Esophagus squamous epithelium (tissue), 5 donors: Measurements from ENCODE around the gene HOGA1. TPM values are rescaled to one million over a fixed set of nuclear protein-coding genes. Genes with fewer than 3 reads are reported as not detected.

Experiments used
- DNase-seq: peaks from one replicate; lab custom pipeline; 2025; lab: John Stamatoyannopoulos, UW
- H3K27ac ChIP-seq, 4 donors: fragments of 200-600 bp; sonication (generic); one replicate each; pipeline ENCODE4 v1.5.1; 2016 to 2019; ENCODE audit warnings: mild to moderate bottlenecking in 1 of 4
- H3K27me3 ChIP-seq, 4 donors: fragments of 200-600 bp; sonication (generic); 1 replicate in 3 of 4; 2 replicates in 1 of 4; pipeline versions ENCODE4 v1.5.1 to v1.6.0; 2017 to 2021; ENCODE audit warnings: antibody characterized with exemption in 1 of 4
- H3K36me3 ChIP-seq, 3 donors: fragments of 200-600 bp; sonication (generic); one replicate each; pipeline ENCODE4 v1.5.1; 2016 to 2019
- H3K4me1 ChIP-seq, 3 donors: fragments of 200-600 bp; sonication (generic); one replicate each; pipeline ENCODE4 v1.5.1; 2017 to 2019
- H3K4me3 ChIP-seq, 4 donors: fragments of 200-600 bp; sonication (generic); 1 replicate in 3 of 4; 2 replicates in 1 of 4; pipeline ENCODE4 v1.5.1; 2016 to 2019; ENCODE audit warnings: mild to moderate bottlenecking in 2 of 4, moderate library complexity in 1 of 4
- H3K9me3 ChIP-seq, 3 donors: fragments of 200-600 bp; sonication (generic); one replicate each; pipeline ENCODE4 v1.5.1; 2016 to 2019
- POLR2A ChIP-seq, 4 donors: fragments of 450-650 bp; IDR thresholded peaks; one replicate each; pipeline ENCODE4 v1.6.1; 2017; ENCODE audit warnings: antibody characterized with exemption in 4 of 4, mild to moderate bottlenecking in 4 of 4, moderate library complexity in 3 of 4
- WGBS, 2 donors: methylation state at CpG; one replicate each; pipeline ENCODE4 v1.1.5; 2018; 5-methylcytosine and 5-hydroxymethylcytosine counted together
- intact Hi-C: fragments of 100-400 bp; cut with DNase I; formaldehyde crosslinking; loops from one replicate; pipeline ENCODE4 v1.15.0; 2022
- total RNA-seq, 4 donors: library from RNA; depleted of rRNA; stranded (reverse); fragments of >200 nt; gene quantifications; one replicate each; pipeline ENCODE4 v1.1.0, GENCODE V29; 2016
- TF ChIP-seq, protein P1 (sequence below), 6 experiments: fragments of 450-650 bp in 4 of 6; fragments of 200-600 bp in 2 of 6; sonication (generic) in 2 of 6; IDR thresholded peaks; one replicate each; pipeline ENCODE4 v1.5.1; 2016 to 2019; ENCODE audit warnings: antibody characterized with exemption in 6 of 6, mild to moderate bottlenecking in 4 of 6, moderate library complexity in 4 of 6
- donor health status: DM: yes; HTN: yes; CAD: no.

The HOGA1 gene
- 1 to 10 TPM in 3 of 4 donors, under 1 TPM in 1; 0.62 to 1.1 (median 1.1) TPM for total RNA-seq

DNA sequence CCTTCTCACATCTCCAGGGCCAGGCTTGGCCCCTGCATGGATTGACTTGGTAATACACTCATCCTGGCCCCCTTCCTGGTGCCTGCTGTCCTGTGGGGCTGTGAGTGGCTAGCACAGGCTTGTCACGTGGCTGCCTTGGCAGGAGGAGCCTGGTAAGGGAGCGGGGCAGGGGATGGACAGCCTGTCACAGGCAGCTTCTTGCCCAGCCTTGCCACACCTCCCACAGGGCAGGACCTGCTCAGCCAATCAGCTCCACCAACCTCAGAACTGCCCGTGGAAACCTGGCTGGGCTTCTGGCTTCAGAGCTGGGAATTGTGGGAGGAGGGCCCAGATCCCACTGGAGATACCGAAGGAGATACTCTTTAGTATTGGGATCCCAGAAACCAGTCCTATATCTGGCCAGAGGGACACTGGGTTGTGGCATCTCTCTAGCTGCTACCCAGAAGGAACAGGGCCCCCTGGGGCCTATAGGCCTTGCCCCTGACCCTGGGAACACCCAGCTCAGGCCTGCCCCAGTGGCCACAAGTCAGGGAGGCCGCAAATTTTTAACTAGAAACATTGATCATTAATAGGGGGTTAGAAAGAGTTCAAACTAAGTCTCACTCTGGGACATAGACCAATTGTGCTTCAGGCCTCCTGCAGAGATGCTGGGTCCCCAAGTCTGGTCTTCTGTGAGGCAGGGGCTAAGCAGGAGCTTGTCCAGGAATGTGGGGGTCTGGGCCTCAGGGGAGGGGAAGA, at the start of gene HOGA1:
HOGA1 (plus strand) TSS at position 330 of the 738 bp plus-strand sequence; CDS start at position 645, 315 bp downstream.
- Histone ChIP-seq H3K9me3 (no peaks in the 10 kb centered on the region), H3K4me3 (no peak within 1 kb of the TSS), H3K27me3 (no peaks in the 10 kb centered on the region), H3K36me3 (no peaks in the 10 kb centered on the region), H3K27ac (peak within 1 kb of the TSS in 2 of 4 donors; percentile 29 to 57), H3K4me1 (peaks cover 0 to 21% (median 9%) of the 10 kb centered on the region in 3 donors)
- DNase-seq, result no peak
- WGBS, 2 donors, result 60 to 73% methylated on average over 1 to 3 of the region's 5 CpGs
- TF ChIP-seq, protein P1, sequence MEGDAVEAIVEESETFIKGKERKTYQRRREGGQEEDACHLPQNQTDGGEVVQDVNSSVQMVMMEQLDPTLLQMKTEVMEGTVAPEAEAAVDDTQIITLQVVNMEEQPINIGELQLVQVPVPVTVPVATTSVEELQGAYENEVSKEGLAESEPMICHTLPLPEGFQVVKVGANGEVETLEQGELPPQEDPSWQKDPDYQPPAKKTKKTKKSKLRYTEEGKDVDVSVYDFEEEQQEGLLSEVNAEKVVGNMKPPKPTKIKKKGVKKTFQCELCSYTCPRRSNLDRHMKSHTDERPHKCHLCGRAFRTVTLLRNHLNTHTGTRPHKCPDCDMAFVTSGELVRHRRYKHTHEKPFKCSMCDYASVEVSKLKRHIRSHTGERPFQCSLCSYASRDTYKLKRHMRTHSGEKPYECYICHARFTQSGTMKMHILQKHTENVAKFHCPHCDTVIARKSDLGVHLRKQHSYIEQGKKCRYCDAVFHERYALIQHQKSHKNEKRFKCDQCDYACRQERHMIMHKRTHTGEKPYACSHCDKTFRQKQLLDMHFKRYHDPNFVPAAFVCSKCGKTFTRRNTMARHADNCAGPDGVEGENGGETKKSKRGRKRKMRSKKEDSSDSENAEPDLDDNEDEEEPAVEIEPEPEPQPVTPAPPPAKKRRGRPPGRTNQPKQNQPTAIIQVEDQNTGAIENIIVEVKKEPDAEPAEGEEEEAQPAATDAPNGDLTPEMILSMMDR (IDR thresholded peaks at IDR 0.05), result no peak
- TF ChIP-seq POLR2A (IDR thresholded peaks at IDR 0.05), result no peak
- intact Hi-C loops, result no loop called here

DNA sequence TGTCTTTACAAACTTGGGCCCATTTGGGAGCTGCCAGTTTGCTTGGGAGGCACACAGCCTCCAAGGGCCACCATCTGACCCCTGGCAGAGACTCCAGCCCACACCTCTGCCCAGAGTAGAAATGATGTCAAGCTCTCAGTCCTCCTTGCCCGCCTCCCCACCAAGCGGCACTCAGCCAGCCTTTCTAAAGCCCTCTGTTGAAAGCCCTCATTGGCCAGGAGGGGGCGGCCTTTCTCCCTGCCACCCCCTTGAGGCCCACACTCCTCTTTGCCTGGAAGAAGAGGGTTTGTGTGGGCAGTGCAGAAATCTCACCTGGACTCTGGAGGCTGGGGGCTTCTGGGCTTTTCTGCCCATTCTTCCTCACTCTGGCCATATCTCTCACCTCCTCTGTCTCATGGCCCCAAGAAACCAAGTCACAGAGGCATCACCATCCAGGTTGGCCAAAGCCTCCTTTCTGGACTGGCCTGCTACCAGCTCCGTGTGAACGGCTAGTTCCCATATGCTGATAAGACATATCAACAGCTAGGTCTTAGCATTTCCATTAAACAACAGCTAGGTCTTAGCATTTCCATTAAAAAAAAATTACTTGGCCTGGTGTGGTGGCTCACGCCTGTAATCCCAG, 49.3 kb upstream of the HOGA1 start:
- H3K36me3 ChIP-seq, result no peaks in the 10 kb centered on the region
- H3K9me3 ChIP-seq, result no peaks in the 10 kb centered on the region
- DNase-seq, result no peak
- H3K27ac ChIP-seq, result no peak overlapping the region
- WGBS, 2 donors, result 90 to 91% methylated on average over 3 to 5 of the region's 6 CpGs
- intact Hi-C loops, result no loop called here
- no peak overlapping the region for H3K4me3 ChIP-seq
- no peaks in the 10 kb centered on the region for H3K27me3 ChIP-seq
- H3K4me1 ChIP-seq, result peaks cover 13 to 36% (median 17%) of the 10 kb centered on the region in 3 donors
- TF ChIP-seq POLR2A (IDR thresholded peaks at IDR 0.05), result no peak
- TF ChIP-seq, protein P1 (IDR thresholded peaks at IDR 0.05), result peak in 4 of 6 experiments; percentile 19 to 63 (median 34)

DNA sequence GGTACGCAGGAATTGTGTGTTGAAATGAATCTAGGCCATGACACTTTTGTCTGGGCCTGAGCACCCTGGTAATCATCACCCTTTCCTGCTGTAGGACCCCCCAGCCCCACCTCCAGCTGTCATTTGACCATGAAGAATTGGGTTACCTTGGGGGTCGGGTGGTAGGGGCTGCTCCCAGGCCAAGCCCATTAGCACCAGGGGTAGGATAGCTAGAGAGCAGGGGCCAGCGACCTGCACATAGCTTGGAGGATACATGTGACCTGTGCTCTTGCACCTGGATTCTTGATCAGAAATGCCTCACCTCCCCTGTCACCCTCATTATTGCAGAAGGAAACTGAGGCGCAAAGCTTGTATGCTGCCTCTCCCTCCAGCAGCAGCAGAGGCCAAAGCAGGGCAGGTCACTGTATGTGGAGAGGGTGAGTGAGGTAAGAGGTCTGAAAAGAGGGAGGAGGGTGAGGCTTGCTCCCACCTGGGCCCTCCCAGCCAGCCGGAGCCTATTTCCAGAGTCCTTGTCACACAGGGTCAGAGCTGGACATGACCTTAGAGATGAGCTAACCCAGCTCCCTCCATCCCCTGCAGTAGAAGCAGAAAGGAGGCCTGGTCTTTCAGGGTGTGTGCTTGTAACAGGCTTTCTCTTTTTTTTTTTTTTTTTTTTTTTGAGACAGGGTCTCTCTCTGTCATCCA, 46.9 kb upstream of the HOGA1 start:
- Histone ChIP-seq H3K9me3 (no peaks in the 10 kb centered on the region), H3K27me3 (no peaks in the 10 kb centered on the region), H3K27ac (no peak overlapping the region), H3K4me1 (peaks cover 23 to 58% (median 30%) of the 10 kb centered on the region in 3 donors), H3K4me3 (no peak overlapping the region), H3K36me3 (no peaks in the 10 kb centered on the region)
- intact Hi-C loops, result no loop called here
- no peak for TF ChIP-seq POLR2A (IDR thresholded peaks at IDR 0.05)
- DNase-seq, result no peak
- WGBS, 2 donors, result 93 to 95% methylated on average over 4 to 5 of the region's 5 CpGs

DNA sequence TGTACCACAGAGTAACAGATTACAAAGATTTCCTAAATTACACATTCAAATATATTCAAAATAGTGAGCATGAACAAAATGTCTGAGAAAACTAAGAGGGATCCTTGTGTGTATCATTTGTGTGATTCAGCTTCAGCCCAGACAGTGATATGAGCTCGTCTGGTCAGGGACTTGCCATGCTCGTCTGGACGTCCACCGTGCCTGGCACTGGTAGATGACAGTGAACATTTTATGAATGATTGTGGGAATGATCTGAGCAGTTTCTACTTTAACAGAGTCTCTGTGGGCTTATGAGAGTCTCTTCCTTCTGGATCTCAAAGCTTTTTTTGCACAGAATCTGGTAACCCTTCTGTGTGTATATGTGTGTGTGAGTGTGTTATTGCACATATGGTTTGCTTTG, 45.8 kb upstream of the HOGA1 start:
- WGBS, 2 donors, result 49 to 69% methylated on average over 4 of the region's 4 CpGs
- H3K36me3 ChIP-seq, result no peaks in the 10 kb centered on the region
- intact Hi-C loops, result no loop called here
- TF ChIP-seq, protein P1 (IDR thresholded peaks at IDR 0.05), result no peak
- no peak for TF ChIP-seq POLR2A (IDR thresholded peaks at IDR 0.05)
- H3K4me1 ChIP-seq, result peaks cover 30 to 63% (median 41%) of the 10 kb centered on the region in 3 donors
- no peaks in the 10 kb centered on the region for H3K9me3 ChIP-seq
- no peak for DNase-seq
- peak overlapping the region in 3 of 4 donors; percentile 51 to 90 (median 71) for H3K27ac ChIP-seq
- H3K4me3 ChIP-seq, result no peak overlapping the region
- no peaks in the 10 kb centered on the region for H3K27me3 ChIP-seq

DNA sequence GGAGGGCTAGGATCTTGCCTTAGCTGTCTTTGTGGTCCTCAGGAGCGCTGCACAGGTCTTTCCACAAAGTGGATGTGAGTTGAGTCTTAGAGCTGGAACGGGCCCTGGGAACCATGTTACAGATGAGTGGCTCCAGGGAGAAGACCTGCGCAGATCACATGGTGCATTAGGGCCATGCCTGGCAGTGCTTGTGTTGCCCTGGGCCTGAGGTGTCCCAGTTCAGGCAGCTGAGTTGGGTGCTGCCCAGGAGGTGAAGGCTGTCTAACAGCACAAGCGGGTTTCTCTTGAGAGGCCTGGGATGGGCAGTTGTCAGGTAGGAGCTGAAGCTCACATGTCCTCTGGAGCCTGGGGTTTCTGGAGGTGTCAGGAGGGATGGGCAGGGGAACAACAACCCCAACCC, 45.4 kb upstream of the HOGA1 start:
- intact Hi-C loops, result no loop called here
- Histone ChIP-seq H3K36me3 (no peaks in the 10 kb centered on the region), H3K4me3 (no peak overlapping the region), H3K27ac (peak overlapping the region; percentile 24 to 90 (median 61)), H3K9me3 (no peaks in the 10 kb centered on the region), H3K27me3 (no peaks in the 10 kb centered on the region), H3K4me1 (peaks cover 30 to 63% (median 45%) of the 10 kb centered on the region in 3 donors)
- DNase-seq, result no peak
- 69% methylated on average over 3 of the region's 4 CpGs; no CpG with 5 or more reads in 1 of the 2 donors for WGBS, 2 donors
- TF ChIP-seq, protein P1 (IDR thresholded peaks at IDR 0.05), result no peak
- TF ChIP-seq POLR2A (IDR thresholded peaks at IDR 0.05), result no peak
